NCI-H2171 treated with DMSO at 0.1 percent for 48 hours (cell line): ENCODE data around the gene ZNF468.
"Not testable (repeated sequence)": the region's sequence is repeated elsewhere in the genome, so short reads cannot be mapped to it uniquely, and the experiment has no call there.

Experiments used
- DNase-seq: peaks from one replicate; lab custom pipeline; 2025; lab: John Stamatoyannopoulos, UW

The ZNF468 gene

DNA sequence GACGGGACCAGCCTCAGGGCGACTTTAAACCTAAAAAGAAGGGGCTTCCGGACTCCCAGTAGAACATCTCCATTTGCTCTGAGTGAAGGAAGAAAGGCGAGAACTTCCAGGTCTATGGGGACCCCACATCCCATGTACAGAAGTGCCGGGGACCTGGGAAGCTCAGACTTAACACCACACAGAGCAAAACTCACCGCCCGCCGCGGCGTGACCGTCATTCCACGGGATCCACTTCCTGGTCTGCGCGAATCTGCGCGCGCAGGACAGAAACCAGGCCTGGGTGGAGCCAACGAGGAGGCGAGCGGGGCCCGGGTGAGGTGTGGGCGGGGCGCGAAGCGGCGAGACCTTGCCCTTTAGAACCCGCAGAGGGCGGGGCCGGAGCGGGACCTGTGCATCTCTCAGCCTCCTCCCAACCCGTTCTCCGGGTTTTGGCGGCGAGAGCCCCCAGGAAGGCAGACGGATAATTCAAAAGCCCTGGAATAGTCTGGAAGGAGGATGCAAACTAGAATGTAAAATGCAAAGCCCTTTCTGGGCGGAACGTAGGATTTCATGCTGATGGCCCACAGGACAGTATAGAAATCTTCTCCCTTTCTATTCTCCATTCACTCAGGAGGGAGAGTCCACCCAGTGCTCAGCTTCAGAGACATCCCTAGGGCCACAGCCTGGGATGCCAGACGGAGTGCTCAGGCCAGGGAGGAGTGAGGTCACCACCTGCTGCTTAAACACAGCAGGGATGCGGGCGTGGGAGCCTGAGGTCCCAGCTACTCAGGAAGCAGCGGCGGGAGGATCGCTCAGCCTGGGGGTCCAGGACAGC, at the start of gene ZNF468:
Gene ZNF468 (minus strand): TSS at position 242 of the 814 bp plus-strand sequence. CDS start 3,347 bp downstream, outside the sequence.
- DNase-seq: peak; percentile 73

DNA sequence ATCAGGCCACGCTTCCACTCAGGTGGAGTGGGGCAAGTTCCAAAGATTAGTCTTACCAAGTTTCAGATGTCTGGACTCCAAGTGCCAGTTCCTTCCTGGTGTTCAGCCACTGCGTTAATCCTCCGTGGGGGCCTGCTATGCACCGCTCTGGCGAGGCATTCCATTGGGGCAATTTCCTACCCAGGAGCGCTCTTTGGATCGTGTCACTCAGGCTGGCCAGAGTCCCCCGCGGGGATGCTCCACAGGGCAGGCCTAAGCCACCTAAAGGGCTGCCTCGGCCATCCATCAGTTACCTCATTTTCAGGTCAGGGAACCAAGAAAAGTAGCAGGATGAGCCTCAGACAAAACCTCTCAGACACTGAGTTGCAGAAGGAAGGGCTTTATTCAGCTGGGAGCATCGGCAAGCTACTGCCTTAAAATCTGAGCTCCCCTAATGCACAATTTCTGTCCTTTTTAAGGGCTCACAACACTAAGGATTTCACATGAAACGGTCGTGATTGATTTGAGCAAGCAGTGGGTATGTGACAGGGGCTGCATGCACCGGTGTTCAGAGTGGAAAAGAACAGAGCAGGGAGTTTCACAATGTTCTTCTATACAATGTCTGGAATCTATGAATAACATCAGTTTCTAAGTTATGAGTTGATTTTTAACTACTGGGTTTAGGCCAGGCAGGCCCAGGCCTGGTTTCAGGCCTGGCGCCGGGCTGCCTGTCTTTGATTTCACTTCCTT, 46.8 kb upstream of the ZNF468 start:
- not testable (repeated sequence) for DNase-seq

DNA sequence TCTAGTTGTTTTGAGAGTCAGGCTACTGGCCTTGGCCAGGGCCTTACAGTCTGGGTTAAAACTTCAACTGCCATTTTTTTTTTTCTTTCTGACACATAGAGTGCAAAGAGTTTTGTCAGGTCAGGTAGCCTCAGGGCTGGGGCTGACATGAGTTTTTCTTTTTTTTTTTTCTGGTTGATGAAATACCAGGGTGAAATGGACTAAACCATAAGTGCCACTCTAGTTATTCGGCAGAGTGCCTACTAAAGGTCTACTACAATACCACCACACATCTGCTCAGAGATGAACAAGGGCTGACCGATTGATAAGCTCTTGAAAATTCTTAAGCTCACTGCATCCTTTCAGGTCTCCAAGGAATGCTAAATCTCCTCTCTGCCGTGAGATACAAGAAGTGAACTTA, 44.4 kb upstream of the ZNF468 start:
- no peak for DNase-seq

DNA sequence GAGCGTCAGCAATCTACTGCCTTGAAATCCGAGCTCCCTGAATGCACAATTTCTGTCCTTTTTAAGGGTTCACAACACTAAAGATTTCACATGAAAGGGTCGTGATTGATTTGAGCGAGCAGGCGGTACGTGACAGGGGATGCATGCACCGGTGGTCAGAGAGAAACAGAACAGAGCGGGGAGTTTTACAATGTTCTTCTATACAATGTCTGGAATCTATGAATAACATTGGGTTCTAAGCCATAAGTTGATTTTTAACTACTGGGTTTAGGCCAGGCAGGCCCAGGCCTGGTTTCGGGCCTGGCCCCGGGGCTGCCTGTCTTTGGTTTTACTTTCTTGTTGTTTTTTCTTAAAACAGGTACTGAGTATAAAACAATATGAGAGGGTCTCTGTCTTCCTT, 41.2 kb upstream of the ZNF468 start:
- not testable (repeated sequence) for DNase-seq

DNA sequence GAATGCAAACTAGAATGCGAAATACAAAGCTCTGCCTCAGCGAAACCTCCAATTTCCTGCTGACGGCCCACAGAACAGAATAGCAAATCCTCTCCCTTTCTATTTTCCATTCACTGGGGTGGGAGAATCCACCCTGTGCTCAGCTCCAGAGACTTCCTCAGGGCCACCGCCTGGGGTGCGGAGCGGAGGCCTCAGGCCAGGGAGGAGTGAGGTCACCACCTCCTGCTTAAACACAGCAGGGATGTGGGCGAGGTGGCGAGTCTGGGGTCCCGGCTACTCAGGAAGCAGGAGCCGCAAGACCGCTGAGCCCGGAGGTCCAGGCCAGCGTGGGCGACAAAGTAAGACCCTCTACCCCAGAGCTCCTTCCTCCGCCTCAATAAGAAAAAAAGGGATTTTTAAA, 40.7 kb upstream of the ZNF468 start:
- no peak for DNase-seq

DNA sequence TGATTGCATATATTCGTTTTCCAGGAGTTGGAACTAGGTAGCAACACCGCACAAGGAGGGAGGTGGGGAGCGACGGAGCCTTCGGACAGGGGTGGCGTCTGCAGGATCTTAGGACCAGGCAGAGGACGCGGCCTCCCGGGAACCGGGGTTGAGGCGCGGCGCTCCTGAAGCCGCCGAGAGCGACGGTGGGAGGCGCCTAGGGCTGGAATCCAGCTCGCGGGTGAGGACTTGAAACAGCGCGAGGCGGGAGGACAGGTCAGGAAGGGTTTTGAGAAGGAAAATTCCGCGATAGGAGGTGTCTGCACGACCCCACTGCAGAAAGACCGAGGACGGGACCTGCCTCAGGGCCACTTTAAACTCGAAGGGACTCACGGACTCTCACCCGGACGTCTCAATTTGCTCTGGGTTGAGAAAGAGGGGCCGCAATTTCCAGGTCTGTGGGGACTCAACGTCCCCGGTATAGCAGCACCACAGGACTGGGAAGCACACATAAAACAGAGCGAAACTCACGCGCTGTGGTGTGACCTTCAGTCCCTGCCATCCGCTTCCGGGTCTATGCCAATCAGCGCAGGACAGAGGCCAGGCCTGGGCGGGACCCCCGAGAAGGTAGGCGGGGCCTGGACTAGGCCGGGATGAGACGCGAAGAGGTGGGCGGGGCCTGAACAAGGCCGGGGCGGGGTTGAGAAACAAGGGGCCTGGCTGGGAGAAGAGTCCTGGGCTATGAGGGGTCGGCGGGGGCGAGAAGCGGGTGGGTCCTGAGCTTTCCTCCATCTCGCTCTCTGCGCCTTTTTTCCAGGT, 39.9 kb upstream of the ZNF468 start, which contains the start of gene ZNF320:
Gene ZNF320 (minus strand): TSS at position 498 of the 798 bp plus-strand sequence. CDS start 7,380 bp downstream, outside the sequence.
- DNase-seq: peak; percentile 56

DNA sequence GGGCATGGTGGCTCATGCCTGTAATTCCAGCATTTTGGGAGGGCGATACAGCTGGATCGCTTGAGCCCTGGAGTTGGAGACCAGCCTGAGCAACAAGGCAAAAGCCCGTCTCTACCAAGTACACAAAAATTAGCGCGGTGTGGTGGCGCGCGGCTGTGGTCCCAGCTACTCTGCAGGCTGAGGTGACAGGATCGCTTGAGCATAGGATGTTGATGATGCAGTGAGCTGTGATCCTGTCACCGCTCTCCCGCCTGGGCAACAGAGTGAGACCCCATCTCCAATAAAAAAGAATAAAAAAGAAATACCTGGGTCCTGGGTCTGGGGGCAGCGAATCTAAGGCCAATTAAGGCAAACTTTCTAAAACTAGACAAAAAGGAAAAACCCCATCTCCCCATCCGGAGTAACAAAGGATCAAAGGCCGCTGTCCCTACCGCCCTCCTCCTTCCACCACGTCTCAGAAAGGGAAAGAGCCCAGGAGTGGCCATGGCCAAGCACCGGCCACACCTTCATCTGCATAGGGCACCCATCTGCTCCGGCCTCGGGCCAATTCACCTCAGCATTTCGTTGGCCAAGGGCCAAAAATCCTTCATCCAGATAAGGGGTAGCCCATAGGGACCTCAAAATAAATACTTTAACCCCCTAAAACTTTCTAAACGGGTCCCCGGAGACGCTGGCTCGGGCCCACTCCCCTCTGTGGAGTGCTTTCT, 39.2 kb upstream of the ZNF468 start:
- no peak for DNase-seq

DNA sequence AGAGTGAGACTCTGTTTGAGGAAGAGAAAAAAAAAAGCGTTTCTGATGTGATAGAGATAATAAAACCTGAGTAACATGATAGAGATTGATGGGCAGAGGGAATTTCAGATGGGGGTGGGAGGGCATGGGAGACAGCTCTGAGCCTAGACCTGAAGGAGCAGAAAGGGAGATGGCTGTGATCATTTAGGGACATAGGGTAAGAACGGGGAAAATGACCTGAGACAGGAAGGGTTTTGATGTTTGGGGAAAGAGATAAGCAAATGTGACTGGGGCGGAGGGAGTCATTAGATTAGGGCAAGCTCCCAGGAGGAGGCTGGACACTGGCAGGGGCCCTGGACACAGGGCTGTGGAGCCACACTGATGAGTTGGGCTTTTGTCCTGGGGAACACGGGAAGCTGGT, 33.9 kb upstream of the ZNF468 start:
- no peak for DNase-seq

DNA sequence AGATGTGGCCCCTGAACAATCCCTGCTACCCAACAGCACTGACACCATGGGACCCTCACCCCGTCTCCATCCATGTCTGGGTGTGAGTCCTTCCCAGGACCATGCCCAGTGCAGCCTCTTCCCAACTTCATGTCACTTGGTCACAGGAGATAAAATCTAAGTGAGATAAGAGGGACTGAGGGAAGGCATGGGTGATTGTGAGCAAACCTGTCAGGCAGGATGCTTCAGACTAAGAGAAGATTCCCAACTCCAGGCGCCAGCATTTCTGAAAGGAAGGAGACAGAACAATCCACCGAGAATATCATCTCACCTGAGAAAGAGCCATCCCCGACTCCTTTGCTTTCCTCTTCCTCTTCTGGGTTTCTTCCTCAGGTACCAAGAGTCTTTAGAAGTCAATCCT, 32.5 kb upstream of the ZNF468 start:
- DNase-seq: no peak

DNA sequence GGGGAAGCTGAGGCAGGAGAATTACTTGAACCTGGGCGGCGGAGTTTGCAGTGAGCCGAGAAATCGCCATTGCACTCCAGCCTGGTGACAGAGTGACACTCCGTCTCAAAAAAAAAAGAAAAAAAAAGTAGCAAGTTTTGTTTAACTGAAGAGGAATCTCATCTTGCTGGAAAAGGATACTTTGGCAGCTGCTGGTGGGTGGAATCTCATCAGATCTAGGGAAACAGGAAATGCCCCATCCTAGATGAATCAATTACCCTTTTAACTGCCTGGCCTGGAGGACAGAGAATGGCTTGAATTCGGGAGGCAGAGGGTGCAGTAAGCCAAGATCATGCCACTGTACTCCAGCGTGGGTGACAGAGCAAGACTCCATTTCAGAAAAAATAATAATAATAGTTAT, 31.7 kb upstream of the ZNF468 start:
- DNase-seq: no peak

DNA sequence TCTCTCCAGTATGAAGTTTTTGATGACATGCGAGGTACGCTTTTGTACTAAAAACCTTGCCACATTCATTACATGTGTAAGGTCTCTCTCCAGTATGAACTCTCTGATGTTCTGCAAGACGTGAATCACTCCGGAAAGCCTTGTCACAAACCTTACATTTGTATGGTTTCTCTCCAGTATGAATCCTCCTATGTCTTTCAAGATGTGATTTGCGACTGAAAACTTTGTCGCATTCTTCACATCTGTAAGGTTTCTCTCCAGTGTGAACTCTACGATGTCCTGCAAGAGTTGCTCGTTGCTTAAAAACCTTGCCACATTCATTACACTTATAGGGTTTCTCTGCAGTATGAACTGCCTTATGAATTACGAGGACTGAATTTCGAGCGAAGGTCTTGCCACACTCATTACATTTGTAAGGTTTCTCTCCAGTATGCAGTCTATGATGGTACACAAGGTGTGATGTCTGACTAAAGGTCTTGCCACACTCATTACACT, 23.5 kb upstream of the ZNF468 start:
- no peak for DNase-seq

DNA sequence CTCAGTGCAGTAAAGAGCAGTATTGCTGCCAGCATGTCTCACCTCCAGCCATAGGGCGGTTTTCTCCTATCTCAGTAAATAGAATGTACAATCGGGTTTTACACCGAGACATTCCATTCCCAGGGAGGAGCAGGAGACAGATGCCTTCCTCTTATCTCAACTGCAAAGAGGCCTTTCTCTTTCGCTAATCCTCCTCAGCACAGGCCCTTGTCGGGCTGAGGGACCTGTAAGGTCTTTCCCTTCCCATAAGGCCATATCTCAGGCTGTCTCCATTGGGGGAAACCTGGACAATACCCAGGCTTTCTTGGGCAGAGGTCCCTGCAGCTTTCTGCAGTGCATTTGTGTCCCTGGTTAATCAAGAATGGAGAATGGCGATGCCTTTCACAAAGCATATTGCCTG, 15.6 kb upstream of the ZNF468 start:
- DNase-seq: not testable (repeated sequence)

DNA sequence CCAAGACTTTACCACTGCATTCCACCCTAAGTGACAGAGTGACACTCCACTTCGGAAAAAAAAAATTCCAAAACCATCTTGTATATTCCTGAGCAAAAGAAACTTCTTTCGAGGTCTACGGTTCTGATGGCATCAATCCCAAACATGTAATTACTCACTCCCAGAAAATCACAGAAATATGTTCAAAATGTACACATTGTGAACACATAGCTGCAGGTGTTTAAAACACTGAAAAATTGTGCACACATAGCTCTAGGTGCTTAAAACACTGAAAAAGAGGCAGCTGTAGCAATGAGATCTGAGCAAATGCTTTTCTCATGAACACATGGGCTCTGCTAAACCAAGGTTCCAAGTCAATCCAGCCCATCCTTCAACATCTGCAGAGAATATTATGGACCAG, 14.0 kb upstream of the ZNF468 start:
- no peak for DNase-seq

DNA sequence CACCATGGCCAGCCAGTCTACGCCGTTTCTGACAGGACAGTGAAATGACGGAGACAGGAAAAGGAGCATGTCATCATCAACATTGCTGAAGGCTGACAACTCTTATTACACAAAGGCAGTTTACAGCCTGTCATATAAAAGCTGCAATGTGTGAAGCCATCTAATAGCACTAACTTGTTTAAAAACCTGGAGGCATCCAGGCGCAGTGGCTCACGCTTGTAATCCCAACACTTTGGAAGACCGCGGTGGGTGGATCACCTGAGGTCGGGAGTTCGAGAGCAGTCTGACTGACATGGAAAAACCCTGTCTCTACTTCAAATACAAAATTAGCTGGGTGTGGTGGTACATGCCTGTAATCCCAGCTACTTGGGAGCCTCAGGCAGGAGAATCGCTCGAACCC, 10.6 kb upstream of the ZNF468 start:
- DNase-seq: not testable (repeated sequence)

DNA sequence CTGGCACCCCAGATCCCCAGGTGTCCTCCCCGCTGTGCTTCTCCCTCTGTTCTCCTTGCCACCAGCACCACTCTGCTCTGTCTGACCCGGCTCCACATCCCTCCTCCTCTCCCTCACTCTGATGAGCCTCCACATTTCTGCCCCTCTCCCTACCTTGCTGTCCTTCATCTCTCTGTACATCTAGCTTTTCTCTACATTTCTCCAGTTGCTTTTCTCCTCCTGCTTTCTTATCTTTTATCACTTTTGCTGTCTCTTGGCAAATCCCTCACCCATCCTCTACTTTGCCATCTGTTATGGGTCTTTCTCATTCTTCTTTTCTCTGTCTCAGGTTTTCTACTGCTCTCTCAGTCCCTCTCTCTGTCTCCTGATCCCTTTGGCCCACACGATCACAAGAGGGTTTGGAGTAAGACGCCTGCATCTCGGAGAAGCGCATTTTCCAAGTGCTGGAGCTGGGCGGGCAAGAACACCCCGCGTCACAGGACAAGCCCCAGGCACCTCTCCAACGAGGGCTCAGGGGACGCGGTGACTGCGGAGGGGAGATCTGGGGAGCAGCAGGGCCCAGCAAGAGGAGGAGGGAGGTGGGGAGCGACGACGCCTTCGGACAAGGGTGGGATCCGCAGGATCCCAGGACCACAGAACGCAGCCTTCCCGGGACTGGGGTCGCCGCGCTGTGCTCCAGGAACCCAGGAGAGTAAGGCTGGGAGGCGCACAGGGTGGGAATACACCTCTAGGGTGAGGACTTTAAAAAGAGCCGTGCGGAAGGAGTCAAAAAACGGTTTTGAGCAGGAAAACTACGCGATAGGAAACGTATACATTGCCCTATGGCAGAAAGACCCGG, 660 bp downstream of the ZNF468 start:
- DNase-seq: not testable (repeated sequence)

DNA sequence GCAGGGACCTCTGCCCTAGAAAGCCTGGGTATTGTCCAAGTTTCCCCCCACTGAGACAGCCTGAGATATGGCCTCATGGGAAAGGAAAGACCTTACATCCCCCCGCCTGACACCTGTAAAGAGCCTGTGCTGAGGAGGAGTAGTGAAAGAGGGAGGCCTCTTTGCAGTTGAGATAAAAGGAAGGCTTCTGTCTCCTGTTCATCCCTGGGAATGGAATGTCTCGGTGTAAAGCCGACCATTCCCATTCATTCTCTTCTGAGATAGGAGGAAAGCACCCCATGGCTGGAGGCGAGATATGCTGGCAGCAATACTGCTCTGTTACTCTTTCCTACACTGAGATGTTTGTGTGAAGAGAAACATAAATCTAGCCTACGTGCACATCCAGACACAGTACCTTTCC, 10.1 kb downstream of the ZNF468 start:
- DNase-seq: not testable (repeated sequence)

DNA sequence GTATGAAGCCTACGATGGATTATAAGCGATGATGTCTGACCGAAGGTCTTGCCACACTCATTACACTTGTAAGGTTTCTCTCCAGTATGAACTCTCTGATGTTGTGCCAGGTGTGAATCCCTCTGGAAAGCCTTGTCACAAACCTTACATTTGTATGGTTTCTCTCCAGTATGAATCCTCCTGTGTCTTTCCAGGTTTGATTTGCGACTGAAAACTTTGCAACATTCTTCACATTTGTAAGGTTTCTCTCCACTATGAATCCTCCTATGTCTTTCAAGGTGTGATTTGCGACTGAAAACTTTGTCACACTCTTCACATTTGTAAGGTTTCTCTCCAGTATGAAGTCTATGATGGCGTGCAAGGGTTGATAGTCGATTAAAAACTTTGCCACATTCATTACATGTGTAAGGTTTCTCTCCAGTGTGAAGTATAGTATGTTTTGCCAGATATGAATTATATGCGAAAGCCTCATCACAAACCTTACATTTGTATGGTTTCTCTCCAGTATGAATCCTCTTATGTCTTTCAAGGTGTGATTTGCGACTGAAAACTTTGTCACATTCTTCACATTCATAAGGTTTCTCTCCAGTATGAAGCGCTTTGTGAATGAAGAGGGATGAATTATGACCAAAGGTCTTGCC, 16.5 kb downstream of the ZNF468 start:
- not testable (repeated sequence) for DNase-seq

DNA sequence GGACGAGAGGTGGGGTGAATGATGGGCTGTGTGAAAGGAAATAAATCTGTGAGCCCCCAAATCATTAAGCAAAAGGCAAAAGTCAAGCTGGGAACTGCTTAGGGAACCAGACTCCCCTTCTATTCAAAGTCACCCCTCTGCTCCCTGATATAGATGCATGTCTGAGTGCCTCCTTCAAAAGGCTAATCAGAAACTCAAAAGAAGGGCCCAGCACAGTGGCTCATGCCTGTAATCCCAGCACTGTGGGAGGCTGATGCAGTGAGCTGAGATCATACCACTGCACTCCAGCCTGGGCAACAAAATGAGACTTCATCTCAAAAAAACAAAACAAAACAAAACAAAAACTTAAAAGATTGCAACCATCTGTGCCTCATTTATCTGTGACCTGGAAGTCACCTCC, 23.1 kb downstream of the ZNF468 start:
- DNase-seq: not testable (repeated sequence)

DNA sequence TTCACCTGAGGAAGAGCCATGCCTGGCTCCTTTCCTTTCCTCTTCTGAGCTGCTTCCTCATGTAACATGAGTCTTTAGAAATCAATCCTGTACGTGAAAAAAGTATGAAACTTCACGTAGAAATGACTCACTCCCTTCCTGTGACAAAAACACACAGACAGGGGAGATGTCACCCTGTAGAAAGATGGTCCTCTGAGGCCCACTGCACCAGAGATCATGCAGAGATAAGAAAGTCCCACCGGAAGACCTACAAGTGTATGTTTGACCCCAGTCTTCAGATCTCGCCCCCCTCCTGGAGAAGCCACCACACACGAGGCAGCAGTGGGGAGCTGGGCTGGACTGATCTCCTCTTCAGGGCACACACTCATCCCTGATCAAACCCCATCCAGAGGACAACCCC, 23.9 kb downstream of the ZNF468 start:
- not testable (repeated sequence) for DNase-seq

DNA sequence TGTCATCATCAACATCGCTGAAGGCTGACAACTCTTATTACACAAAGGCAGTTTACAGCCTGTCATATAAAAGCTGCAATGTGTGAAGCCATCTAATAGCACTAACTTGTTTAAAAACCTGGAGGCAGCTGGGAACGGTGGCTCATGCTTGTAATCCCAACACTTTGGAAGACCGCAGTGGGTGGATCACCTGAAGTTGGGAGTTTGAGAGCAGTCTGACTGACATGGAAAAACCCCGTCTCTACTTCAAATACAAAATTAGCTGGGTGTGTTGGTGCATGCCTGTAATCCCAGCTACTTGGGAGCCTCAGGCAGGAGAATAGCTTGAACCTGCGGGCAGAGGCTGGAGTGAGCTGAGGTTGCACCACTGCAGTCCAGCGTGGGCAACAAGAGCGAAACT, 27.6 kb downstream of the ZNF468 start:
- DNase-seq: not testable (repeated sequence)
